Naive B cell (primary cell): ENCODE results near the gene PEX11G. TPM values are rescaled to one million over a fixed set of nuclear protein-coding genes. Genes with fewer than 3 reads are reported as not detected.

Experiments used
- ATAC-seq, 2 donors: fragments of 150-1000 bp; cut with Tn5 transposase; 2 replicates each; pipeline ENCODE4 v1.10.0; 2021; ENCODE audit warnings: low read depth in 2 of 2, mild to moderate bottlenecking in 2 of 2, moderate library complexity in 2 of 2
- DNase-seq: peaks from one replicate; pipeline ENCODE4 v3.0.0; 2022
- H3K27ac Mint-ChIP-seq, 6 donors: one replicate each; pipeline ENCODE4 v1.8.0; 2020 to 2022; ENCODE audit warnings: mild to moderate bottlenecking in 6 of 6, mixed read lengths in 6 of 6, moderate library complexity in 5 of 6, inconsistent platforms in 2 of 6
- H3K27me3 Mint-ChIP-seq, 3 donors: one replicate each; pipeline ENCODE4 v1.8.0; 2021 to 2022; ENCODE audit warnings: mixed read lengths in 3 of 3, mild to moderate bottlenecking in 1 of 3
- H3K36me3 Mint-ChIP-seq, 2 donors: one replicate each; pipeline ENCODE4 v1.8.0; 2020 to 2022; ENCODE audit warnings: mixed read lengths in 2 of 2, inconsistent platforms in 1 of 2, mild to moderate bottlenecking in 1 of 2
- H3K4me1 Mint-ChIP-seq, 3 donors: one replicate each; pipeline ENCODE4 v1.8.0; 2020 to 2022; ENCODE audit warnings: mixed read lengths in 3 of 3, inconsistent platforms in 1 of 3, mild to moderate bottlenecking in 1 of 3, moderate library complexity in 1 of 3
- H3K4me3 Mint-ChIP-seq, 8 donors: one replicate each; pipeline ENCODE4 v1.8.0; 2020 to 2022; ENCODE audit warnings: mild to moderate bottlenecking in 8 of 8, mixed read lengths in 8 of 8, moderate library complexity in 8 of 8, inconsistent platforms in 2 of 8
- H3K9me3 Mint-ChIP-seq, 7 donors: one replicate each; pipeline ENCODE4 v1.8.0; 2020 to 2022; ENCODE audit warnings: mixed read lengths in 7 of 7, mild to moderate bottlenecking in 5 of 7, inconsistent platforms in 2 of 7, moderate library complexity in 1 of 7
- polyA plus RNA-seq, 6 donors: library from polyadenylated mRNA; unstranded; fragments of 300-500 nt; fragmentation: Illumina TruSeq; gene quantifications; one replicate each; pipeline ENCODE4 v1.2.3, GENCODE V29; 2021; ENCODE audit warnings: low read depth in 6 of 6

PEX11G gene
- polyA plus RNA-seq, 6 donors from 2014 or later, result 0.52 to 4.4 (median 1.2) TPM

DNA sequence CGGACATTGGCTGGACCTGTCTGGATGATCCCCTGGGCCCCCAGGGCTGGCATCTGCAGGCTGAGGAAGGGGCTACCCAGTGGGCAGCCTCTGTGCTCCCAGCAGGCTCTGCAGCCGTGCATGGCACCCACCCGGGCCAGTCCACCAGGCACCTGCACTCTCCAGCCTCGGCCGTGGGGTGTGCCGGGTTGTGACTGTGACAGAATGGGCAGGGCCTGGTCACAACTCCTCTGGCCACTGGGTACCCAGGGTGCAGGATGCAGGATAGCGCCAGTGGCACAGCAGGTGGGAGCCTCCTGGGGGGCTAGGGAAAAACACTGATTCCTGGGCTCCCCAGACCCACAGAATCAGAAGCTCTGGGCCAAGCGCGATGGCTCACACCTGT lies 10.0 kb downstream of the PEX11G start:
- ATAC-seq (no peak), DNase-seq (no peak)
- Mint-ChIP-seq H3K4me3 (peak overlapping the region in 1 of 8 donors; percentile 9), H3K9me3 (peaks cover 0 to 2% (median 0%) of the 10 kb centered on the region in 7 donors), H3K4me1 (peaks cover 8 to 27% (median 9%) of the 10 kb centered on the region in 3 donors), H3K36me3 (no peaks in the 10 kb centered on the region), H3K27me3 (no peaks in the 10 kb centered on the region), H3K27ac (peak overlapping the region in 3 of 6 donors; percentile 36 to 47 (median 42))

DNA sequence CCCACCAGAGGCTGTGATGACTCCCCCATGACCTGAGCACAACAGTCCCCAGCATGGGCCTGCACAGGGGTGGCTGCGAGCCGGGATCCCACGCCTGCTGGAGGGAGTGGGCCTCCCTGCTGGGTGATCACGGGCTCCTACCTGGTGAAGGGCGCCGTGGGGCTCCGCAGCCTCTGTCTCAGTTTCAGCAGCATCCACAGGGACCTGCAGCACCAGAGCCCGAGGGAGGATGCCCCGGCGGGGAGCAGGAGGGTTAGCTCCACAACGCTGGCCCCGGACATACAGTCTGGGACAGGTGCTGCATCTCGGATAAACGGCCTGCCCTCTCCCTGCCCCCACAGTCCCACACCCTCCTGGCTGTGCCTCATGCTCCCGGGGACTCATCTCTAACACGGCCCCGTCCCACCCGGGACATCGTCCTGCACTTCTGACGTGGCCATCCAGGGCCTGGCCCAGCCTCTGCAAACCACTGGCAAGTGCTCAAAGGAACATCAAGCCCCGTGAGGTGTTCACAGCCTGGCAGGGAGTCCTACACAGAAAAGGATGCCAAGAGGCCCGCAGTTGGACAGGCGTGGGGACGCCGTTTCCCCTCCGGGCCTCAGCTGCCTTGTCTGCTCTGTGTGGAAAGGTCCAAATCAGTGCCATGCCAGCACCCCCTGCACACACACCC lies 10.5 kb downstream of the PEX11G start:
- DNase-seq, result no peak
- no peak for ATAC-seq
- Mint-ChIP-seq H3K27me3 (no peaks in the 10 kb centered on the region), H3K4me3 (peak overlapping the region in 2 of 8 donors; percentile 15 to 35), H3K9me3 (peaks cover 0 to 2% (median 0%) of the 10 kb centered on the region in 7 donors), H3K27ac (peak overlapping the region in 5 of 6 donors; percentile 47 to 80 (median 71)), H3K36me3 (no peaks in the 10 kb centered on the region), H3K4me1 (peaks cover 5 to 30% (median 9%) of the 10 kb centered on the region in 3 donors)

- DNase-seq, result no peak
- no peaks in the 10 kb centered on the region for H3K9me3 Mint-ChIP-seq
- no peaks in the 10 kb centered on the region for H3K36me3 Mint-ChIP-seq
- no peaks in the 10 kb centered on the region for H3K27me3 Mint-ChIP-seq
- H3K4me3 Mint-ChIP-seq, result peak overlapping the region in 3 of 8 donors; percentile 12 to 66 (median 15)
- peaks cover 5 to 32% (median 11%) of the 10 kb centered on the region in 3 donors for H3K4me1 Mint-ChIP-seq
- H3K27ac Mint-ChIP-seq, result peak overlapping the region in 3 of 6 donors; percentile 66 to 74 (median 71)
- ATAC-seq, result no peak
These were observed 11.1 kb downstream of the PEX11G start for GRCh38 chr19:7477758-7478157.

- no peak for ATAC-seq
- H3K9me3 Mint-ChIP-seq, result no peaks in the 10 kb centered on the region
- peaks cover 5 to 37% (median 18%) of the 10 kb centered on the region in 3 donors for H3K4me1 Mint-ChIP-seq
These were observed 11.9 kb downstream of the PEX11G start for GRCh38 chr19:7476777-7477494.

DNA sequence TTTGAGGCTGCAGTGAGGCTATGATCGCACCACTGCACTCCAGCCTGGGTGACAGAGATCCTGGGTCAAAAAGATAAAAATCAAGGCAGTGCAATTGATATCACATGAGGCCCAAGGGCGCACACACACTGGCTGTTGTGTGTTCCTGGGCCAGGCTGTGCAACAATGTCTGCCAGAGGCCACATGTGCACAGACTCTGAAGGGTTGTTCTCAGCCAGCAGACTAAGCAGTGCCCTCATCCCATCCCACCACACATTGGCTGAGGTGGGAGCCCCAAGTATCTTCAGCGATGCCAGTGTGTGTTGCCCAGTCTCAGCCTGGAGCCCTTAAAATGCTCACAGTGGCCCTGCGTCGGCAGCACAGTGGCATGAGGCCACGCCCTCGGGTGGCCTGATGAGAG lies 12.6 kb downstream of the PEX11G start:
- peak overlapping the region in 1 of 8 donors; percentile 21 for H3K4me3 Mint-ChIP-seq
- DNase-seq, result no peak
- no peaks in the 10 kb centered on the region for H3K9me3 Mint-ChIP-seq
- H3K4me1 Mint-ChIP-seq, result peaks cover 5 to 37% (median 22%) of the 10 kb centered on the region in 3 donors
- no peak for ATAC-seq
- peak overlapping the region in 4 of 6 donors; percentile 42 to 74 (median 64) for H3K27ac Mint-ChIP-seq
- H3K36me3 Mint-ChIP-seq, result no peaks in the 10 kb centered on the region
- no peaks in the 10 kb centered on the region for H3K27me3 Mint-ChIP-seq

More at GRCh38 chr19:7476777-7477494, 11.9 kb downstream of the PEX11G start:
- peak overlapping the region in 4 of 6 donors; percentile 26 to 74 (median 66) for H3K27ac Mint-ChIP-seq
- DNase-seq, result no peak
- no peaks in the 10 kb centered on the region for H3K27me3 Mint-ChIP-seq
- peak overlapping the region in 1 of 8 donors; percentile 59 for H3K4me3 Mint-ChIP-seq
- H3K36me3 Mint-ChIP-seq, result no peaks in the 10 kb centered on the region

DNA sequence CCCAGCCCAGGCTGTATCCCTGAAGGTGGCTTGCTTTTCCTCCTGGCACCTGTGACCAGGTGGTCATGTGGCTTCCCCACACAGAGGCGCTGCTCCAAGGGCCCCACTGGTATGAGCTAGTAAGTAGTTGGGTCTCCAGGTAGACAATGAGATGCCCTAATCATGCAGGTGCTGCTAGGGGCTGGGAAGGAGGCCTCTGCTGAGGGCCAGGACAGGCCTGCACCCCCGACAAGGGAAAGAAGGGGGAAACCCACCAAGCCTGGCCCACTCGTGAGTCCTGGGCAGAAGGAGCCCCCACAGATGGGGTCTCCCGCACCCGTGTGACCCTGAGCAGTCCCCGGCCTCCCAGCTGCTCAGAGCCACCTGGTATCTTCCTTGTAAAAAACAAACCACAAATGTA lies 13.2 kb downstream of the PEX11G start:
- Mint-ChIP-seq H3K27ac (peak overlapping the region in 3 of 6 donors; percentile 42 to 74 (median 63)), H3K4me1 (peaks cover 5 to 37% (median 22%) of the 10 kb centered on the region in 3 donors), H3K4me3 (peak overlapping the region in 2 of 8 donors; percentile 21 to 25), H3K27me3 (no peaks in the 10 kb centered on the region), H3K9me3 (no peaks in the 10 kb centered on the region), H3K36me3 (no peaks in the 10 kb centered on the region)
- ATAC-seq (no peak), DNase-seq (no peak)

DNA sequence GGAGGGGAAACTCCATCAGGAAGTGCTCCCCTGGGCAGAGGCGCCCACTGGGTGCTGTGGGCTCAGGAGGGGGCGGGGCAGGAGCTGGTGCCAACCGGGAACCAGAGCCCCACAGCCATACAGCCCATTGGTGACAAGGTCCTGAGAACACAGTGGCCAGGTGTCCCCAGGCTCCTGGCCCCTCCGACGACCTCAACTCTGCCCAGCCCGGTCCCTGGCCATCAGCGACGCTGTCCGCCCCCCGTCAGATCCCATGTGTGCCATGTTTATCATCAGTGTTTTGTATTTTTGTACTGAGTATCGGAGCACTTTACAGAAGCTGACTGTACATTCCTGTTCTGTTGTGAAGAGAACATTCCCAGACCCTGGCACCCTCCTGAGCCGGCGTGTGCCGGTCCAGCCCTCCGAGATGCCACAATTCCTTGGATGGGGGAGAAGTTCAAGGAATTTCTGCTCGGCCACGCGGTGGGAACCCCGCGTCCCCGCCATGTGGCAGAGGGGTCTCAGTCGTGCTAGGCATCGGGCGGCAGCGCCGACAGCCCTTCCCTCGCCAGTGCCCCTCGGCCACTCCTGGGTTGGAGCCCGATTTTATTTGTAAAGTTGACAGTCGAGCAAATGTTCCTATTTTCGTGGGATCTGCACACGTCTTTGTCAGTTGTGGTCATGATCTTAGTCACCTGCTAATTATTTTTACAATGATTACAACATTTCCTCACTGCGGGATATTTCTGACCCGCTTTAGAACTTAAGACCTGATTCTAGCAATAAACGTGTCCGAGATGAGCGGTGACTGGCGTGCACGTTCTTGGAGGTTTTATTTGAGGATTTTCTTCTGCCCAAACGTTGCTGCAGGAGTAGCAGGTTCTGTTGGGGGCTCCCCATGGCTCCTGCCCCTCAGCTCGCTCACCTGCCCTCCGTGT lies 16.9 kb downstream of the PEX11G start:
- H3K4me1 Mint-ChIP-seq, result peaks cover 5 to 26% (median 22%) of the 10 kb centered on the region in 3 donors
- ATAC-seq (no peak), DNase-seq (no peak)
- H3K27me3 Mint-ChIP-seq, result no peaks in the 10 kb centered on the region
- no peaks in the 10 kb centered on the region for H3K36me3 Mint-ChIP-seq
- no peaks in the 10 kb centered on the region for H3K9me3 Mint-ChIP-seq
- peak overlapping the region in 3 of 8 donors; percentile 45 to 75 (median 63) for H3K4me3 Mint-ChIP-seq
- peak overlapping the region; percentile 63 to 98 (median 92) for H3K27ac Mint-ChIP-seq

DNA sequence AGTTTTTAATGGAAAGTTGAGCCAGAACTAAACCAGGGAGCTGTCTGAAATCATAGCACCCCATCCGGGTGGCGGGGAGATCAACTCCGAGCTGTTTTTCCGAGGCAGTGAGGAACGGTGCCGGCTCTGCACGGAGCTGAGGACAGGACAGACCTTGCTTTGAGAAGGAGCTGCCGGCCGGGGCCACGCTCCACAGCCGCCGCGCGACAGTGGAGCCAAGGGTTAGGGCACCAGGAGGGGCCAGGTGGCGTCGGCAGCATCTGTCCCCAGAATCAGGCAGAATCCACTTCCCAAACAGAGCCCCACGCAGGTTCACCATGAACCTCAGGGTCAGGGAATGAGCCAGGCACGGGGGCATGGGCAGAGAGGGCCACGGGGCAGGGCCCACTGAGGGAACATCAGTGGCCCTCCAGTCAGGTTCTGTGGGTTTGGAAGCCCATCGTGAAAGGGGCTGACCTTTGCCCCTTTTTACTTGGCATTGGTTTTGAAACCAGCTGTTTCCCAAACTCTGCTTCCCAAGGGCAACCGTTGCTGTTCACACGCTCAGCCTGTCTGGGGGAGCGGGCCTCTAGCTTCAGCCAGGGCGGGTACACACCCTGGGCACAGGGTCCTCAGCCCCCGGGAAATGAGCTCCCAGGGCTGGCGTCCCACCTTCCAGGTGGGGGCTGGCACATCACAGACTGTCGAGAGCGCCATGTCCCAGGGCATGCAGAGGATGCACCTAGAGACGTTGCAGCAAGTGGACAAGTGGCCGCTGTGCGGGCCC lies 18.1 kb downstream of the PEX11G start:
- Mint-ChIP-seq H3K27ac (peak overlapping the region in 2 of 6 donors; percentile 26 to 43), H3K27me3 (no peaks in the 10 kb centered on the region), H3K4me1 (peaks cover 5 to 22% (median 19%) of the 10 kb centered on the region in 3 donors), H3K36me3 (no peaks in the 10 kb centered on the region), H3K4me3 (no peak overlapping the region), H3K9me3 (no peaks in the 10 kb centered on the region)
- no peak for ATAC-seq
- DNase-seq, result no peak

- no peaks in the 10 kb centered on the region for H3K36me3 Mint-ChIP-seq
- H3K4me3 Mint-ChIP-seq, result no peak overlapping the region
- DNase-seq (no peak), ATAC-seq (no peak)
- H3K27ac Mint-ChIP-seq, result peak overlapping the region in 4 of 6 donors; percentile 27 to 88 (median 48)
- H3K27me3 Mint-ChIP-seq, result no peaks in the 10 kb centered on the region
- H3K4me1 Mint-ChIP-seq, result peaks cover 5 to 22% (median 19%) of the 10 kb centered on the region in 3 donors
- H3K9me3 Mint-ChIP-seq, result no peaks in the 10 kb centered on the region
These were observed 19.1 kb downstream of the PEX11G start for GRCh38 chr19:7469669-7470285.

DNA sequence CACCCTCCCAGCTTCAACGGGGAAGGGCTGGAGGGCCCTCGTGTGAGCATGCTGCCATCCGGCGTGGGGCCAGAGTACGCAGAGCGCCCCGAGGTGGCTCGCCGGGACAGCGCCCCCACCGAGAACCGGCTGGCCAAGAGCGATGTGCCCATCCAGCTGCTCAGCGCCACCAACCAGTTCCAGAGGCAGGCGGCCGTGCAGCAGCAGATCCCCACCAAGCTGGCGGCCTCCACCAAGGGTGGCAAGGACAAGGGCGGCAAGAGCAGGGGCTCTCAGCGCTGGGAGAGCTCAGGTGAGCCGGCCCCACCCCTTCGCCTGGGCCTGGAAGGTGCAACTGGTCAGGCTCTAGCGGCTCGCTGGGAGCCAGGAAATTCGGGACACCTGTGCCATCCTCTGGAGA lies 20.0 kb downstream of the PEX11G start:
- Mint-ChIP-seq H3K36me3 (no peaks in the 10 kb centered on the region), H3K9me3 (no peaks in the 10 kb centered on the region), H3K27ac (no peak overlapping the region), H3K27me3 (no peaks in the 10 kb centered on the region), H3K4me3 (no peak overlapping the region), H3K4me1 (peaks cover 5 to 22% (median 16%) of the 10 kb centered on the region in 3 donors)
- ATAC-seq, result no peak
- DNase-seq, result no peak

DNA sequence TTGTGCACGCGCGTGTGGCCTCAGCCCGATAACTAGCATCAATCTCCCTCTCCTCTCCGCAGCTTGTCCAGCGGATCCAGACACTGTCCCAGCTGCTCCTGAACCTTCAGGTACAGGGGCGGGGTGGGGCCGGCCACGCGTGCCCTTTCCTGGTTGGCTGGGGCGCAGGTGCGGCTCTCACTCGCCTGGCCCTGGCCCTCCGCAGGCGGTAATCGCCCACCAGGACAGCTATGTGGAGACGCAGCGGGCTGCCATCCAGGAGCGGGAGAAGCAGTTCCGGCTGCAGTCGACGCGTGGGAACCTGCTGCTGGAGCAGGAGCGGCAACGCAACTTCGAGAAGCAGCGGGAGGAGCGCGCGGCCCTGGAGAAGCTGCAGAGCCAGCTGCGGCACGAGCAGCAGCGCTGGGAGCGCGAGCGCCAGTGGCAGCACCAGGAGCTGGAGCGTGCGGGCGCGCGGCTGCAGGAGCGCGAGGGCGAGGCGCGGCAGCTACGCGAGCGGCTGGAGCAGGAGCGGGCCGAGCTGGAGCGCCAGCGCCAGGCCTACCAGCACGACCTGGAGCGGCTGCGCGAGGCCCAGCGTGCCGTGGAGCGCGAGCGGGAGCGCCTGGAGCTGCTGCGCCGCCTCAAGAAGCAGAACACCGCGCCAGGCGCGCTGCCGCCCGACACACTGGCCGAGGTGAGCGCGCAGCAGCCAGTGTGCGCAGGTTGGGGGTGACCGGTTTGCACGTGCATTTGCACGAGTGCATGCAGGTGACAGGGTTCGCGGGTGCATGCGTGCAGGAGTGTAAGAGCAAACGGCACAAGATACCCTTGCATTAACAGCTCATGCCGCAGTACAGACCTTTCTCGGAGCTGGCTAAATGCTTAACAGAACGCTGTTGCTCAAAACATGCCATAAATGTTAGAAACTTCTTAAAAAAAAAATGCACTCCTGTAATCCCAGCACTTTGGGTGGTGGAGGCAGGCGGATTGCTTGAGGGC lies 21.5 kb downstream of the PEX11G start:
- Mint-ChIP-seq H3K27ac (peak overlapping the region in 3 of 6 donors; percentile 61 to 74 (median 62)), H3K4me1 (peaks cover 0 to 10% (median under 1%) of the 10 kb centered on the region in 3 donors), H3K4me3 (no peak overlapping the region), H3K36me3 (no peaks in the 10 kb centered on the region), H3K9me3 (no peaks in the 10 kb centered on the region), H3K27me3 (no peaks in the 10 kb centered on the region)
- no peak for DNase-seq
- ATAC-seq, result no peak
